H9 (cell line): ENCODE data around the gene SLPI. TPM values are rescaled to one million over a fixed set of nuclear protein-coding genes. Genes with fewer than 3 reads are reported as not detected.

Source experiments
- DNase-seq: peaks from one replicate; pipeline ENCODE4 v3.0.0-alpha.2; 2017
- H2AFZ ChIP-seq: one replicate; pipeline ENCODE4 v1.6.1; 2013; ENCODE audit warnings: mild to moderate bottlenecking, low read length, control low read depth, moderate library complexity
- H2AK5ac ChIP-seq: 2 replicates; pipeline ENCODE4 v1.6.1; 2013; ENCODE audit warnings: low read length, control low read depth, mixed read lengths; ENCODE audit not compliant: insufficient read length
- H2BK120ac ChIP-seq: one replicate; pipeline ENCODE4 v1.6.1; 2013; ENCODE audit warnings: low read depth, mild to moderate bottlenecking, low read length, control low read depth, inconsistent platforms; ENCODE audit not compliant: poor library complexity, severe bottlenecking
- H2BK12ac ChIP-seq: 2 replicates; pipeline ENCODE4 v1.6.1; 2013; ENCODE audit warnings: low read length, control low read depth, mixed read lengths, low read depth; ENCODE audit not compliant: insufficient read length
- H2BK15ac ChIP-seq: 2 replicates; pipeline ENCODE4 v1.6.1; 2013; ENCODE audit warnings: low read depth, low read length, control low read depth
- H2BK20ac ChIP-seq: one replicate; pipeline ENCODE4 v1.6.1; 2013; ENCODE audit warnings: low read depth, mild to moderate bottlenecking, low read length, control low read depth, inconsistent platforms; ENCODE audit not compliant: poor library complexity, severe bottlenecking
- H2BK5ac ChIP-seq: 2 replicates; pipeline ENCODE4 v1.6.1; 2013; ENCODE audit warnings: low read length, control low read depth, mixed read lengths; ENCODE audit not compliant: insufficient read length
- H3K14ac ChIP-seq: 2 replicates; pipeline ENCODE4 v1.6.1; 2013; ENCODE audit warnings: low read length, control low read depth; ENCODE audit not compliant: insufficient read depth
- H3K18ac ChIP-seq: 2 replicates; pipeline ENCODE4 v1.6.1; 2013; ENCODE audit warnings: low read depth, mild to moderate bottlenecking, mixed read lengths, low read length, control low read depth; ENCODE audit not compliant: insufficient read length
- H3K23ac ChIP-seq: 2 replicates; pipeline ENCODE4 v1.6.1; 2013; ENCODE audit warnings: low read length, control low read depth, mixed read lengths, low read depth; ENCODE audit not compliant: insufficient read length
- H3K23me2 ChIP-seq: 2 replicates; pipeline ENCODE4 v1.6.1; 2013; ENCODE audit warnings: low read depth, mild to moderate bottlenecking, mixed read lengths, low read length, control low read depth; ENCODE audit not compliant: insufficient read length, poor library complexity, severe bottlenecking
- H3K27ac ChIP-seq: 2 replicates; pipeline ENCODE4 v1.5.1; 2013; ENCODE audit warnings: low read length, control low read depth, mixed read lengths, low read depth; ENCODE audit not compliant: insufficient read length
- H3K27me3 ChIP-seq: 2 replicates; pipeline ENCODE4 v1.6.1; 2013; ENCODE audit warnings: low read length, control low read depth, inconsistent platforms; ENCODE audit not compliant: insufficient read depth
- H3K4ac ChIP-seq: 2 replicates; pipeline ENCODE4 v1.6.1; 2013; ENCODE audit warnings: low read depth, mild to moderate bottlenecking, control low read depth, inconsistent platforms, low read length, moderate library complexity
- H3K4me1 ChIP-seq: 2 replicates; pipeline ENCODE4 v1.6.1; 2013; ENCODE audit warnings: low read length, control low read depth, inconsistent platforms; ENCODE audit not compliant: insufficient read depth
- H3K4me2 ChIP-seq: 2 replicates; pipeline ENCODE4 v1.6.1; 2013; ENCODE audit warnings: low read length, control low read depth, mixed read lengths; ENCODE audit not compliant: insufficient read length, insufficient read depth
- H3K56ac ChIP-seq: 2 replicates; pipeline ENCODE4 v1.6.1; 2013; ENCODE audit warnings: low read depth, mild to moderate bottlenecking, mixed read lengths, low read length, control low read depth; ENCODE audit not compliant: insufficient read length
- H3K79me1 ChIP-seq: 2 replicates; pipeline ENCODE4 v1.6.1; 2013; ENCODE audit warnings: low read depth, mild to moderate bottlenecking, moderate library complexity, low read length, control low read depth, inconsistent platforms; ENCODE audit not compliant: insufficient read depth, poor library complexity, severe bottlenecking
- H3K79me2 ChIP-seq: 2 replicates; pipeline ENCODE4 v1.6.1; 2013; ENCODE audit warnings: low read length, control low read depth, inconsistent platforms; ENCODE audit not compliant: insufficient read depth
- H3K9ac ChIP-seq: 2 replicates; pipeline ENCODE4 v1.6.1; 2013; ENCODE audit warnings: low read length, control low read depth, mixed read lengths; ENCODE audit not compliant: insufficient read length; ENCODE audit errors: extremely low read depth
- H3K9me3 ChIP-seq: one replicate; pipeline ENCODE4 v1.6.1; 2013; ENCODE audit warnings: low read depth, low read length, inconsistent platforms; ENCODE audit not compliant: control insufficient read depth
- H3T11ph ChIP-seq: one replicate; pipeline ENCODE4 v1.6.1; 2013; ENCODE audit warnings: mild to moderate bottlenecking, low read length, control low read depth, inconsistent platforms
- H4K20me1 ChIP-seq: one replicate; pipeline ENCODE4 v1.6.1; 2013; ENCODE audit not compliant: control insufficient read depth, insufficient read length, insufficient read depth
- H4K5ac ChIP-seq: 2 replicates; pipeline ENCODE4 v1.6.1; 2013; ENCODE audit warnings: low read depth, mild to moderate bottlenecking, mixed read lengths, low read length, control low read depth; ENCODE audit not compliant: insufficient read length
- H4K8ac ChIP-seq: replicated peaks from 2 replicates; pipeline ENCODE4 v1.6.1; 2013; ENCODE audit warnings: low read length, control low read depth, mixed read lengths, low read depth; ENCODE audit not compliant: insufficient read length
- H4K91ac ChIP-seq: 2 replicates; pipeline ENCODE4 v1.6.1; 2013; ENCODE audit warnings: low read depth, mild to moderate bottlenecking, moderate library complexity, mixed read lengths, low read length, control low read depth; ENCODE audit not compliant: insufficient read length
- H3K27ac Mint-ChIP-seq, 3 experiments: 2 replicates in 2 of 3; 3 replicates in 1 of 3; pipeline ENCODE4 v1.8.0; 2020 to 2021; ENCODE audit warnings: mixed read lengths in 3 of 3, mild to moderate bottlenecking in 1 of 3, moderate library complexity in 1 of 3
- H3K27me3 Mint-ChIP-seq: 2 replicates; pipeline ENCODE4 v1.8.0; 2021; ENCODE audit warnings: low read depth, mild to moderate bottlenecking, moderate library complexity, mixed read lengths
- H3K36me3 Mint-ChIP-seq, 3 experiments: 2 replicates in 2 of 3; 3 replicates in 1 of 3; pipeline ENCODE4 v1.8.0; 2020 to 2021; ENCODE audit warnings: low read depth in 3 of 3, mixed read lengths in 3 of 3; ENCODE audit not compliant: insufficient read depth in 1 of 3
- H3K4me1 Mint-ChIP-seq, 2 experiments: 2 replicates each; pipeline ENCODE4 v1.8.0; 2020; ENCODE audit warnings: mixed read lengths in 2 of 2
- H3K4me3 Mint-ChIP-seq, 2 experiments: 2 replicates in 1 of 2; 3 replicates in 1 of 2; pipeline ENCODE4 v1.8.0; 2020 to 2021; ENCODE audit warnings: mild to moderate bottlenecking in 2 of 2, mixed read lengths in 2 of 2, moderate library complexity in 1 of 2
- H3K9me3 Mint-ChIP-seq, 2 experiments: 2 replicates in 1 of 2; 3 replicates in 1 of 2; pipeline ENCODE4 v1.8.0; 2020; ENCODE audit warnings: mild to moderate bottlenecking in 2 of 2, mixed read lengths in 2 of 2, moderate library complexity in 1 of 2
- WGBS: extraction: QIAGEN DNeasy Blood & Tissue Kit; methylation state at CpG from one replicate; pipeline ENCODE4 v1.1.7; 2013; ENCODE audit warnings: missing lambda C conversion rate, low lambda C conversion rate, mixed read lengths; ENCODE audit not compliant: insufficient read length; ENCODE audit errors: extremely low coverage; 5-methylcytosine and 5-hydroxymethylcytosine counted together
- total RNA-seq: library from RNA; stranded (reverse); gene quantifications from 2 replicates; pipeline ENCODE4 v1.2.1, GENCODE V29; 2021
- TF ChIP-seq, protein P1 (sequence below): fragments of 200-600 bp; sonication (generic); conservative IDR thresholded peaks from 3 replicates; pipeline ENCODE4 v1.8.0; 2021; ENCODE audit warnings: antibody characterized with exemption, mild to moderate bottlenecking

The SLPI gene
- total RNA-seq, 1 experiment from 2014 or later = not detected

DNA sequence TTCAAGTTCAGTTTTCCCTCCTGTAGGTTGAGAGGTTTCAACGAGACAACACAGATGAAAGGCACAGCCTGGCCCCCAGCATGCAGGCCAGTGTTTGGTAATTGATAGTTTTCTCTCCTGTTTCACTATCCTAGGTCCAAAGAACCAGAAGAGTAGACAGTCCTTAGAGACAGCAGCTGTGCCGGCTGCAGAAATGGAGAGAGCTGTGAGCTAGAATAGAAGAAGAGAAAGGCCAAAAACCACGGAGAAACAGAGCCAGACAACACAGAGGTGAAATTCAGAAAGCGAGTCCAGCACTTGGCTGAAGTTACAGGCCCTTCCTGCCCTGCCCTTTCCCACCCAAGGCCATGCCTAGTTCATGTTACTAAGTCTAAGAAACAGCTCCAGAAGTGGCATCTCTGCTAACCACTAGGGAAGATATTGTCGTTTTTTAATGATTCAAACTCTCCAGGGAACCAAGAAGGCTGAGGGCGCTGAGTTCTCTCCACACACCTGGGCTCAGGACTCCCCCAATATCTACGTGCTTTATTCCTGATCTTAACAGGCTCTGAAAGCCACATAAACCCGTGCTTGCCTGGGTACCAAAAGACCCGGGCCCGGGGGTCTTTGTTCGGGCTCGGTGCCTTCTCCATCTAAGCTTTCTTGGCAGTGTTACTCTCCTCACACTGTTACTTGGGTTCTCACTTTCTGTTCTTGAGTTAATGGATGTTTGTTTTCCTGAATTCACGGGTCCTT, 35.7 kb upstream of the SLPI start:
- Histone ChIP-seq H3K56ac (no peak overlapping the region), H3T11ph (no peak overlapping the region), H4K20me1 (no peaks in the 10 kb centered on the region), H3K18ac (no peak overlapping the region), H3K23ac (no peak overlapping the region), H3K4me2 (no peak overlapping the region), H4K5ac (no peak overlapping the region), H3K14ac (no peak overlapping the region), H3K79me1 (no peaks in the 10 kb centered on the region), H3K9me3 (no peaks in the 10 kb centered on the region), H3K4me1 (peaks cover 2% of the 10 kb centered on the region; the same call in 1 of the 2 replicates), H4K91ac (no peak overlapping the region), H2BK5ac (no peak overlapping the region), H2BK15ac (no peak overlapping the region), H3K4ac (no peak overlapping the region), H2AK5ac (no peak overlapping the region), H2BK20ac (no peak overlapping the region), H3K27ac (no peak overlapping the region), H4K8ac (no peak overlapping the region), H3K79me2 (no peaks in the 10 kb centered on the region), H2AFZ (no peak overlapping the region), H2BK12ac (no peak overlapping the region), H2BK120ac (no peak overlapping the region), H3K9ac (no peak overlapping the region), H3K27me3 (peaks cover 5% of the 10 kb centered on the region; the same call in 1 of the 2 replicates), H3K23me2 (peaks cover 7% of the 10 kb centered on the region)
- Mint-ChIP-seq H3K36me3 (peaks cover 4 to 14% (median 9%) of the 10 kb centered on the region in 3 experiments; a peak in 6 of 7 replicates), H3K9me3 (peaks cover 11 to 12% of the 10 kb centered on the region in 2 experiments), H3K27ac (no peak overlapping the region), H3K4me3 (no peak overlapping the region), H3K27me3 (peaks cover 55% of the 10 kb centered on the region), H3K4me1 (peaks cover 12 to 13% of the 10 kb centered on the region in 2 experiments)
- TF ChIP-seq, protein P1, sequence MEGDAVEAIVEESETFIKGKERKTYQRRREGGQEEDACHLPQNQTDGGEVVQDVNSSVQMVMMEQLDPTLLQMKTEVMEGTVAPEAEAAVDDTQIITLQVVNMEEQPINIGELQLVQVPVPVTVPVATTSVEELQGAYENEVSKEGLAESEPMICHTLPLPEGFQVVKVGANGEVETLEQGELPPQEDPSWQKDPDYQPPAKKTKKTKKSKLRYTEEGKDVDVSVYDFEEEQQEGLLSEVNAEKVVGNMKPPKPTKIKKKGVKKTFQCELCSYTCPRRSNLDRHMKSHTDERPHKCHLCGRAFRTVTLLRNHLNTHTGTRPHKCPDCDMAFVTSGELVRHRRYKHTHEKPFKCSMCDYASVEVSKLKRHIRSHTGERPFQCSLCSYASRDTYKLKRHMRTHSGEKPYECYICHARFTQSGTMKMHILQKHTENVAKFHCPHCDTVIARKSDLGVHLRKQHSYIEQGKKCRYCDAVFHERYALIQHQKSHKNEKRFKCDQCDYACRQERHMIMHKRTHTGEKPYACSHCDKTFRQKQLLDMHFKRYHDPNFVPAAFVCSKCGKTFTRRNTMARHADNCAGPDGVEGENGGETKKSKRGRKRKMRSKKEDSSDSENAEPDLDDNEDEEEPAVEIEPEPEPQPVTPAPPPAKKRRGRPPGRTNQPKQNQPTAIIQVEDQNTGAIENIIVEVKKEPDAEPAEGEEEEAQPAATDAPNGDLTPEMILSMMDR = no peak
- no CpG with 5 or more reads among the region's 13 CpGs for WGBS
- DNase-seq = no peak
